GM12874 (cell line): ENCODE results near the gene COL6A1.

ENCODE experiments used
- CTCF ChIP-seq: IDR thresholded peaks from 2 replicates; pipeline ENCODE4 v1.5.1; 2011; ENCODE audit warnings: low read depth, mild to moderate bottlenecking, control low read depth, low read length, moderate library complexity; ENCODE audit not compliant: insufficient read depth

Gene COL6A1

GRCh38 chr21:45998871-45999580 lies 17.5 kb downstream of the COL6A1 start:
- no peak for TF ChIP-seq CTCF

- TF ChIP-seq CTCF: no peak
Measured at GRCh38 chr21:45999581-46000181, 18.1 kb downstream of the COL6A1 start.

DNA sequence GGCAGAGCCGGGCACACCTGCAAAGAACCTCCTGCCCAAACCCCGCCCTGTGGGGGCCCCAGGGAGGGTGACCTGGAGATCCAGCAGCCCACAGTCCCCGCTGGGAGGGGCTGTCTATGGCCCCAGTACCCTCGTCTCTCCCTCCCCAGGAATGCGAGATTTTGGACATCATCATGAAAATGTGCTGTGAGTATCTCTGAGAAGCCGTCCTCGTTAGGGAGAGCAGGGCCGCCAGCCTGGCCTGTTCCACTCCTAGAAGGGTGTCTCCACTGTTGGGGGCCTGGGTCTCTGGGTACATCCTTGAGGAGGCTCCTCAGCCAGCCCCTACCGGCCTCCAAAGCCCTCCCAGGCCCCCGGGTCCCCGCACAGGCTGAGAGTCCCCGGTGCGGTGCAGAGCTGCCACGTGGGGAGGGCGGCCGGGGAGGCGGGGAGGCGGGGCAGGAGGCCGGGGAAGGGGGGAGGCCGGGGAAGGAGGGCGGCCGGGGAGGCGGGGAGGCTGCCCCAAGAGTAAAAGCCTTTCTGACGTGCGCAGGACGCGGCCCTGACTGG lies 18.7 kb downstream of the COL6A1 start:
- TF ChIP-seq CTCF: no peak

DNA sequence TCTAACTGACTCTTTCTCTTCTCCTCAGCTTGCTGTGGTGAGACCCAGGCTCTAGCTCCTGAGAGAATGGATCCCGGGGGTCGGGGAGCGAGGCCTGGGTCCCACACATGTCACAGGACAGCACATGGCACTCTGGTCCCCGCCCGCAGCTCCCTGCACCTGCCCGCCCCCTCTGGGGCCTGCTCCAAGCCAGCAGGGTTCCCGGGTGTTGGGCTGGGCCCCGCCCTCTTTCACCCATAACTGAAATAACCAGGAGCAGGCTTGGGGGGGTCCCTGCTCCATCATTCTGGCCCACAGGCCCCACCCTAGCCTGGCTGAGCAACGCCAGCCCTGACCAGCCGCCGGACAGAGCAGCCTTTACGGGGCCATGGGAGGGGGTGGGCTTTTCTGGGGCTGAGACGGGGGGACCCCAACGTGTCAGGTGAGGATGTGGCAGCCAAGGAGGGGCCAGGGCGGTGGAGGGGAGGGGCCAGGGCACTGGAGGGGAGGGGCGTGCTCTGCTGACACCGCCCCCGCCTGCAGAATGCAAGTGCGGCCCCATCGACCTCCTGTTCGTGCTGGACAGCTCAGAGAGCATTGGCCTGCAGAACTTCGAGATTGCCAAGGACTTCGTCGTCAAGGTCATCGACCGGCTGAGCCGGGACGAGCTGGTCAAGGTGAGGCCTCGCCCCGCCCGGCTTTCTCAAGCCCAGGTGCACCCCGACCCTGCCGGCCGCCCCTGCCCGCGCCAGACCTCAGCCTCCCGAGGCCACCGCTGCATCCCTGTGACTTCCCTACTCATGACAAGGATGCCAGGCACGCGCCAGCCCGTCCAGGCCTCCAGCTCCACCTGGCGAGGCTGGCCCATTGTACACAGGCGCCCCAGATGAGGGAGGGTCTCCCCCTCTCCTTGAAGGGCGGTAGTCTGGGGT lies 19.4 kb downstream of the COL6A1 start:
- no peak for TF ChIP-seq CTCF

- no peak for TF ChIP-seq CTCF
Measured at GRCh38 chr21:46001821-46002681, 20.5 kb downstream of the COL6A1 start.

DNA sequence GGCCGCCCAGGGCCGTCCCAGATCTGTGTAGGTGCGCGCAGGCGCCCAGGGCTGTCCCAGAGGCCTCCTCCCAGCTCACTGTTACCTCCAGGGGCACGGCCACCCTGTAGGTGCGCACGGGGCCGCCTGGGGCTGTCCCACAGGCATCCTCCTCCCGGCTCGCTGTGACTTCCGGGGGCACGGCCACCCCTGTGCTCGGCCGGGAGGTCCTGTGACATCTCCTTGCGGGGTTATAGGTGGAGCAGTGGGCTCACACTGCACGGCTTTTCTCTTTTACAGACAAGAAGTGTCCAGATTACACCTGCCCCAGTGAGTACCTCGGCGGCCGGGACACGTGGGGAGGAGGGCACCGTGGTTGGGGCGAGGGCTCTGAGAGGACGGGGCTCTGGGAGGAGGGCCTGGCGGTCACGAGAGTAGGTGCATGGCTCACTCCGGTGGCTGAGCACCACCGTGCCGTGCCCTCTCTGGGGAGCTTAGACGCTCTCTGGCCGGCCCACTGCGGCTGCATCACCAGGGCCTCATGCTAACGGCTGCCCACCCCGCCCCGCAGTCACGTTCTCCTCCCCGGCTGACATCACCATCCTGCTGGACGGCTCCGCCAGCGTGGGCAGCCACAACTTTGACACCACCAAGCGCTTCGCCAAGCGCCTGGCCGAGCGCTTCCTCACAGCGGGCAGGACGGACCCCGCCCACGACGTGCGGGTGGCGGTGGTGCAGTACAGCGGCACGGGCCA lies 21.4 kb downstream of the COL6A1 start:
- no peak for TF ChIP-seq CTCF
